Activated CD4-positive, CD25-positive, alpha-beta regulatory T cell treated with anti-CD3 and anti-CD28 coated beads, Interleukin-2, amount 50 U/mL, for 16 hours (primary cell): Measurements from ENCODE around the gene SLC35B2.

Experiments used
- DNase-seq: peaks from one replicate; pipeline ENCODE4 v3.0.0-alpha.2; 2020; ENCODE audit warnings: low read depth, low spot score

Gene SLC35B2

GRCh38 chr6:44253307-44254101 lies 3.8 kb downstream of the SLC35B2 start:
- DNase-seq, result peak; percentile 46

- no peak for DNase-seq
Measured at GRCh38 chr6:44251576-44252524, 5.5 kb downstream of the SLC35B2 start.

GRCh38 chr6:44250718-44251123 lies 6.6 kb downstream of the SLC35B2 start:
- DNase-seq, result no peak

GRCh38 chr6:44250067-44250717 lies 7.1 kb downstream of the SLC35B2 start:
- DNase-seq, result no peak

- no peak for DNase-seq
Measured at GRCh38 chr6:44249082-44249748, 8.1 kb downstream of the SLC35B2 start.

GRCh38 chr6:44248579-44248978 lies 8.7 kb downstream of the SLC35B2 start:
- DNase-seq, result no peak

GRCh38 chr6:44247338-44248302 lies 9.7 kb downstream of the SLC35B2 start:
- DNase-seq, result peak; percentile 77

- peak; percentile 96 for DNase-seq
Measured at GRCh38 chr6:44246663-44247337, 10.5 kb downstream of the SLC35B2 start, which contains the start of gene HSP90AB1. TSS of gene HSP90AB1 (plus strand) at chr6:44247101. CDS start at chr6:44248630, 1,529 bp downstream.

GRCh38 chr6:44245912-44246662 lies 11.2 kb downstream of the SLC35B2 start:
- peak; percentile 62 for DNase-seq

- no peak for DNase-seq
Measured at GRCh38 chr6:44245391-44245911, 11.9 kb downstream of the SLC35B2 start.

- no peak for DNase-seq
Measured at GRCh38 chr6:44243345-44243744, 14.0 kb downstream of the SLC35B2 start.

- DNase-seq, result no peak
Measured at GRCh38 chr6:44238687-44239350, 18.5 kb downstream of the SLC35B2 start.

GRCh38 chr6:44237813-44238433 lies 19.4 kb downstream of the SLC35B2 start:
- DNase-seq, result peak; percentile 67

- DNase-seq, result no peak
Measured at GRCh38 chr6:44237021-44237812, 20.1 kb downstream of the SLC35B2 start.

GRCh38 chr6:44235891-44236516 lies 21.3 kb downstream of the SLC35B2 start:
- DNase-seq, result no peak

GRCh38 chr6:44235269-44235668 lies 22.1 kb downstream of the SLC35B2 start:
- no peak for DNase-seq
